Skeletal muscle tissue (tissue), 4 donors: ENCODE measurements around the gene HSPA12A. TPM values are rescaled to one million over a fixed set of nuclear protein-coding genes. Genes with fewer than 3 reads are reported as not detected.

ENCODE experiments used
- H3K27ac ChIP-seq: one replicate; pipeline ENCODE4 v1.7.0; 2013; ENCODE audit warnings: mild to moderate bottlenecking, low read depth, low read length, inconsistent platforms
- H3K27me3 ChIP-seq, 3 donors: one replicate each; pipeline ENCODE4 v1.7.0; 2013; ENCODE audit warnings: low read length in 3 of 3; ENCODE audit not compliant: control insufficient read depth in 3 of 3, insufficient read depth in 3 of 3
- H3K36me3 ChIP-seq, 3 donors: one replicate each; pipeline ENCODE4 v1.7.0; 2013; ENCODE audit warnings: low read length in 3 of 3; ENCODE audit not compliant: control insufficient read depth in 3 of 3, insufficient read depth in 3 of 3
- H3K4me1 ChIP-seq, 3 donors: one replicate each; pipeline ENCODE4 v1.7.0; 2013; ENCODE audit warnings: low read length in 3 of 3, mild to moderate bottlenecking in 3 of 3; ENCODE audit not compliant: control insufficient read depth in 3 of 3, insufficient read depth in 3 of 3
- H3K4me3 ChIP-seq, 3 donors: one replicate each; pipeline ENCODE4 v1.7.0; 2013; ENCODE audit warnings: low read length in 3 of 3
- H3K9ac ChIP-seq, 3 donors: one replicate each; pipeline ENCODE4 v1.7.0; 2013; ENCODE audit warnings: low read length in 3 of 3, mild to moderate bottlenecking in 3 of 3, moderate library complexity in 2 of 3, low read depth in 1 of 3
- H3K9me3 ChIP-seq, 3 donors: one replicate each; pipeline ENCODE4 v1.7.0; 2013; ENCODE audit warnings: low read length in 3 of 3; ENCODE audit not compliant: control insufficient read depth in 3 of 3
- total RNA-seq: library from RNA; depleted of rRNA; stranded (reverse); fragments of >200 nt; gene quantifications from one replicate; pipeline ENCODE4 v1.2.3, GENCODE V29; 2014
- donor health status: Osteomylitis.

Gene HSPA12A
- total RNA-seq, 1 donor from 2014 or later = 8.4 TPM

GRCh38 chr10:116676118-116676517 is 66.2 kb downstream of the HSPA12A start:
- H3K27me3 ChIP-seq = no peaks in the 10 kb centered on the region
- H3K36me3 ChIP-seq = peaks cover 0 to 14% (median 10%) of the 10 kb centered on the region in 3 donors
- no peaks in the 10 kb centered on the region for H3K9me3 ChIP-seq

GRCh38 chr10:116674901-116675423 is 67.4 kb downstream of the HSPA12A start:
- Histone ChIP-seq H3K4me1 (no peaks in the 10 kb centered on the region), H3K4me3 (no peak overlapping the region), H3K9ac (no peak overlapping the region), H3K9me3 (no peaks in the 10 kb centered on the region), H3K27me3 (peaks cover 0 to 8% (median 0%) of the 10 kb centered on the region in 3 donors), H3K27ac (no peak overlapping the region), H3K36me3 (peaks cover 0 to 14% (median 10%) of the 10 kb centered on the region in 3 donors)

More at GRCh38 chr10:116676118-116676517, 66.2 kb downstream of the HSPA12A start:
- no peak overlapping the region for H3K9ac ChIP-seq
- no peak overlapping the region for H3K27ac ChIP-seq
- no peak overlapping the region for H3K4me3 ChIP-seq
- H3K4me1 ChIP-seq = no peaks in the 10 kb centered on the region

GRCh38 chr10:116673866-116674265 is 68.5 kb downstream of the HSPA12A start:
- H3K36me3 ChIP-seq = peaks cover 0 to 14% (median 10%) of the 10 kb centered on the region in 3 donors
- H3K4me3 ChIP-seq = no peak overlapping the region
- no peaks in the 10 kb centered on the region for H3K4me1 ChIP-seq
- no peak overlapping the region for H3K27ac ChIP-seq
- H3K27me3 ChIP-seq = peaks cover 0 to 14% (median 6%) of the 10 kb centered on the region in 3 donors
- H3K9me3 ChIP-seq = no peaks in the 10 kb centered on the region
- no peak overlapping the region for H3K9ac ChIP-seq

- Histone ChIP-seq H3K27ac (no peak overlapping the region), H3K36me3 (peaks cover 0 to 14% (median 10%) of the 10 kb centered on the region in 3 donors)
Measured at GRCh38 chr10:116672891-116673290, 69.5 kb downstream of the HSPA12A start.

GRCh38 chr10:116671274-116671926 is 71.0 kb downstream of the HSPA12A start:
- Histone ChIP-seq H3K27me3 (peaks cover 0 to 16% (median 7%) of the 10 kb centered on the region in 3 donors), H3K4me3 (no peak overlapping the region), H3K36me3 (peaks cover 0 to 14% (median 10%) of the 10 kb centered on the region in 3 donors), H3K9ac (no peak overlapping the region), H3K27ac (no peak overlapping the region), H3K9me3 (peaks cover 0 to 4% (median 0%) of the 10 kb centered on the region in 3 donors), H3K4me1 (no peaks in the 10 kb centered on the region)

More at GRCh38 chr10:116672891-116673290, 69.5 kb downstream of the HSPA12A start:
- peaks cover 0 to 16% (median 7%) of the 10 kb centered on the region in 3 donors for H3K27me3 ChIP-seq
- H3K9ac ChIP-seq = no peak overlapping the region
- H3K4me1 ChIP-seq = no peaks in the 10 kb centered on the region
- H3K4me3 ChIP-seq = no peak overlapping the region
- no peaks in the 10 kb centered on the region for H3K9me3 ChIP-seq

GRCh38 chr10:116670706-116671105 is 71.7 kb downstream of the HSPA12A start:
- no peak overlapping the region for H3K4me3 ChIP-seq
- no peak overlapping the region for H3K9ac ChIP-seq
- H3K36me3 ChIP-seq = peaks cover 0 to 10% (median 7%) of the 10 kb centered on the region in 3 donors
- H3K27ac ChIP-seq = no peak overlapping the region
- H3K4me1 ChIP-seq = peaks cover 0 to 4% (median 0%) of the 10 kb centered on the region in 3 donors
- peaks cover 0 to 4% (median 0%) of the 10 kb centered on the region in 3 donors for H3K9me3 ChIP-seq
- peaks cover 0 to 16% (median 7%) of the 10 kb centered on the region in 3 donors for H3K27me3 ChIP-seq

GRCh38 chr10:116669832-116670644 is 72.3 kb downstream of the HSPA12A start:
- H3K36me3 ChIP-seq = peaks cover 0 to 8% (median 6%) of the 10 kb centered on the region in 3 donors
- H3K27ac ChIP-seq = no peak overlapping the region
- H3K9me3 ChIP-seq = peaks cover 0 to 4% (median 0%) of the 10 kb centered on the region in 3 donors
- peaks cover 0 to 16% (median 7%) of the 10 kb centered on the region in 3 donors for H3K27me3 ChIP-seq
- no peak overlapping the region for H3K9ac ChIP-seq
- no peak overlapping the region for H3K4me3 ChIP-seq
- H3K4me1 ChIP-seq = peaks cover 0 to 8% (median 0%) of the 10 kb centered on the region in 3 donors

- Histone ChIP-seq H3K9me3 (peaks cover 0 to 4% (median 0%) of the 10 kb centered on the region in 3 donors), H3K4me1 (peaks cover 0 to 8% (median 0%) of the 10 kb centered on the region in 3 donors), H3K4me3 (no peak overlapping the region), H3K36me3 (peaks cover 0 to 3% (median 2%) of the 10 kb centered on the region in 3 donors), H3K27me3 (peaks cover 0 to 16% (median 7%) of the 10 kb centered on the region in 3 donors), H3K27ac (no peak overlapping the region), H3K9ac (no peak overlapping the region)
Measured at GRCh38 chr10:116669080-116669479, 73.3 kb downstream of the HSPA12A start.

- H3K9ac ChIP-seq = no peak overlapping the region
- H3K27ac ChIP-seq = no peak overlapping the region
- no peak overlapping the region for H3K4me3 ChIP-seq
- H3K9me3 ChIP-seq = peaks cover 0 to 4% (median 0%) of the 10 kb centered on the region in 3 donors
- H3K36me3 ChIP-seq = peaks cover 0 to 3% (median 2%) of the 10 kb centered on the region in 3 donors
- H3K4me1 ChIP-seq = peaks cover 0 to 8% (median 0%) of the 10 kb centered on the region in 3 donors
- peaks cover 0 to 16% (median 7%) of the 10 kb centered on the region in 3 donors for H3K27me3 ChIP-seq
Measured at GRCh38 chr10:116668446-116668845, 73.9 kb downstream of the HSPA12A start.
